Kidney (tissue), 14 donors: ENCODE measurements around the gene KLHL18. TPM values are rescaled to one million over a fixed set of nuclear protein-coding genes. Genes with fewer than 3 reads are reported as not detected.

Experiments
- DNase-seq, 5 donors: peaks; one replicate each; pipeline ENCODE4 v3.0.0-alpha.2; 2013 to 2020
- FAIRE-seq: peaks from 2 replicates; lab custom pipeline; 2012; peaks lifted over from hg19 to GRCh38; lab: Jason Lieb, UNC
- H3K27ac ChIP-seq, 2 donors: one replicate each; pipeline ENCODE4 v1.7.0; 2013; ENCODE audit warnings: low read depth in 2 of 2, low read length in 2 of 2, inconsistent platforms in 1 of 2
- H3K27me3 ChIP-seq: one replicate; pipeline ENCODE4 v1.7.1; 2013; ENCODE audit warnings: low read length, inconsistent platforms; ENCODE audit not compliant: control insufficient read depth, insufficient read depth
- H3K36me3 ChIP-seq, 3 donors: one replicate each; pipeline versions ENCODE4 v1.7.0 to v1.7.1; 2013; ENCODE audit warnings: low read length in 3 of 3, control low read depth in 1 of 3, inconsistent platforms in 1 of 3; ENCODE audit not compliant: insufficient read depth in 3 of 3, control insufficient read depth in 2 of 3
- H3K4me1 ChIP-seq, 3 donors: one replicate each; pipeline versions ENCODE4 v1.7.0 to v1.7.1; 2013; ENCODE audit warnings: low read length in 3 of 3, inconsistent platforms in 1 of 3, low read depth in 1 of 3; ENCODE audit not compliant: control insufficient read depth in 2 of 3, insufficient read depth in 2 of 3
- H3K4me3 ChIP-seq, 3 donors: one replicate each; pipeline versions ENCODE4 v1.7.0 to v1.8.1; 2013; ENCODE audit warnings: low read length in 3 of 3, control low read depth in 1 of 3, inconsistent platforms in 1 of 3
- H3K9ac ChIP-seq, 3 donors: one replicate each; pipeline versions ENCODE4 v1.7.0 to v1.7.1; 2013; ENCODE audit warnings: low read length in 3 of 3, control low read depth in 1 of 3, inconsistent platforms in 1 of 3
- H3K9me3 ChIP-seq, 3 donors: one replicate each; pipeline versions ENCODE4 v1.7.0 to v1.7.1; 2013; ENCODE audit warnings: low read length in 3 of 3, control low read depth in 1 of 3, inconsistent platforms in 1 of 3; ENCODE audit not compliant: control insufficient read depth in 2 of 3, insufficient read depth in 1 of 3
- CTCF ChIP-seq: IDR thresholded peaks from 3 replicates; pipeline ENCODE4 v1.5.1; 2012; ENCODE audit warnings: mild to moderate bottlenecking, moderate library complexity, borderline replicate concordance; ENCODE audit not compliant: insufficient read depth; ENCODE audit errors: extremely low read depth
- intact Hi-C: fragments of 100-400 bp; cut with DNase I; formaldehyde crosslinking; loops from one replicate; pipeline ENCODE4 v1.11.1; 2022
- polyA plus RNA-seq: library from polyadenylated mRNA; stranded (reverse); fragments of 350-450 nt; fragmentation: Illumina TruSeq; extraction: RNeasy Lipid Tissue Mini Kit (QIAGEN cat#74804); gene quantifications from one replicate; pipeline ENCODE4 v1.2.3, GENCODE V29; 2014; ENCODE audit warnings: low read depth, low replicate concordance; ENCODE audit not compliant: insufficient read depth
- total RNA-seq: library from RNA; stranded (reverse); fragmentation: NEBNext Ultra II Directional; extraction: Animal tissue kit (Norgen Biotek cat#: 25700); gene quantifications from one replicate; pipeline ENCODE4 v1.2.1, GENCODE V29; 2021
- donor health status: control.
- donor health status: control.
- donor health status: control.
- donor health status: control.
- donor health status: control.
- donor health status: DM: yes; HTN: yes; CAD: no.
- donor health status: Normal renal cell carcinoma (clear cell type).

The KLHL18 gene
- total and polyA plus RNA-seq, 2 donors from 2014 or later: 10.6 to 31.1 TPM

- TF ChIP-seq CTCF: peak; percentile 21
- FAIRE-seq (no peak), DNase-seq (no peak)
- Histone ChIP-seq H3K27ac (no peak overlapping the region), H3K4me1 (no peaks in the 10 kb centered on the region), H3K4me3 (no peak overlapping the region), H3K9me3 (no peaks in the 10 kb centered on the region), H3K27me3 (no peaks in the 10 kb centered on the region), H3K36me3 (no peaks in the 10 kb centered on the region), H3K9ac (no peak overlapping the region)
- intact Hi-C loops: no loop called here
Observed at GRCh38 chr3:47370887-47371697, 88.3 kb downstream of the KLHL18 start.

GRCh38 chr3:47374587-47374986 lies 91.8 kb downstream of the KLHL18 start:
- no peak overlapping the region for H3K27ac ChIP-seq
- H3K9me3 ChIP-seq: no peaks in the 10 kb centered on the region
- no peak overlapping the region for H3K9ac ChIP-seq
- intact Hi-C loops: no loop called here
- no peak for TF ChIP-seq CTCF
- peaks cover 0 to 3% (median 2%) of the 10 kb centered on the region in 3 donors for H3K4me1 ChIP-seq
- H3K27me3 ChIP-seq: no peaks in the 10 kb centered on the region
- H3K36me3 ChIP-seq: no peaks in the 10 kb centered on the region
- no peak overlapping the region for H3K4me3 ChIP-seq
- DNase-seq: no peak
- FAIRE-seq: no peak

GRCh38 chr3:47376393-47376792 lies 93.6 kb downstream of the KLHL18 start:
- H3K27ac ChIP-seq: no peak overlapping the region
- peaks cover 0 to 7% (median 3%) of the 10 kb centered on the region in 3 donors for H3K4me1 ChIP-seq
- H3K4me3 ChIP-seq: no peak overlapping the region
- no peaks in the 10 kb centered on the region for H3K9me3 ChIP-seq
- TF ChIP-seq CTCF: no peak
- H3K9ac ChIP-seq: no peak overlapping the region
- no peak for FAIRE-seq
- no peak for DNase-seq
- intact Hi-C loops: no loop called here
- no peaks in the 10 kb centered on the region for H3K36me3 ChIP-seq
- no peaks in the 10 kb centered on the region for H3K27me3 ChIP-seq
